Measurements from ENCODE around the gene ARL4A. TPM values are rescaled to one million over a fixed set of nuclear protein-coding genes. Genes with fewer than 3 reads are reported as not detected.
A peak's percentile ranks its signal among the peaks of the same experiment; 100 is the strongest.
"Not testable (repeated sequence)": the region's sequence is repeated elsewhere in the genome, so short reads cannot be mapped to it uniquely, and the experiment has no call there.

ARL4A gene
- total and polyA plus RNA-seq, 2 of the 13 experiments (the other 11 are each of a cell fraction or from before 2014, with no cell fraction given) = 10.8 to 25.6 TPM

GRCh38 chr7:12655161-12655560, 32.3 kb upstream of the ARL4A start:
- Histone ChIP-seq H2AFZ (ENCODE audit: low read length) (no peak overlapping the region), H3K9ac (ENCODE audit: insufficient read depth, low read depth, low read length) (no peak overlapping the region), H4K20me1 (ENCODE audit: insufficient read depth, low read length) (no peaks in the 10 kb centered on the region), H3K27me3 (ENCODE audit: control insufficient read depth in 1 of 2, insufficient read depth in 2 of 2, low read length in 2 of 2) (no peaks in the 10 kb centered on the region), H3K79me2 (ENCODE audit: insufficient read depth, low read length) (no peaks in the 10 kb centered on the region), H3K4me1 (ENCODE audit: insufficient read depth, low read length) (peaks cover 2% of the 10 kb centered on the region; the same call in 1 of the 2 replicates), H3K36me3 (replicated peaks in 1 of 2; ENCODE audit: control insufficient read depth in 1 of 2, insufficient read depth in 2 of 2, low read length in 2 of 2) (no peaks in the 10 kb centered on the region), H3K4me3 (replicated peaks in 1 of 3; ENCODE audit: insufficient read depth in 1 of 3, low read depth in 2 of 3, low read length in 3 of 3) (no peak overlapping the region), H3K27ac (ENCODE audit: extremely low read length, insufficient read depth, low read length) (no peak overlapping the region), H3K9me3 (ENCODE audit: low read length) (no peaks in the 10 kb centered on the region), H3K4me2 (ENCODE audit: low read depth, low read length) (no peak overlapping the region)
- WGBS (ENCODE audit: low lambda C conversion rate) = 69% methylated on average over 2 of the region's 2 CpGs
- BruUV-seq (replicated peaks) = no TSS peak
- intact Hi-C loops (cut with micrococcal nuclease; ENCODE audit: unreplicated experiment) (no loop called here), in situ Hi-C loops (cut with HindIII; ENCODE audit: extremely low pct_ligation_motif_present, low pct_unique_long_range_greater_than_20kb) (no loop called here)
- no peak for ATAC-seq
- DNase-seq (ENCODE audit: low spot score) = no peak
- ChIA-PET CTCF (ENCODE audit: low intra/inter-chr PET ratio, low total read pairs) (no interaction called here), POLR2A (no interaction called here)
- FAIRE-seq = no peak
- no peak for TF ChIP-seq BHLHE40 (IDR thresholded peaks at IDR 0.05; ENCODE audit: low read length)
- no peak for TF ChIP-seq SRSF9 (IDR thresholded peaks at IDR 0.05; ENCODE audit: borderline replicate concordance, insufficient read depth, low read depth, low read length, poor library complexity, severe bottlenecking)
- no peak for TF ChIP-seq ZNF432 (CRISPR knock-in tag; IDR thresholded peaks at IDR 0.05; ENCODE audit: borderline replicate concordance)
- no peak for TF ChIP-seq CHD2 (IDR thresholded peaks at IDR 0.05; ENCODE audit: low read depth, low read length)

- H3K27ac ChIP-seq (ENCODE audit: extremely low read length, insufficient read depth, low read length); H3K36me3 ChIP-seq (replicated peaks in 1 of 2; ENCODE audit: control insufficient read depth in 1 of 2, insufficient read depth in 2 of 2, low read length in 2 of 2); ATAC-seq; H3K9me3 ChIP-seq (ENCODE audit: low read length); H2AFZ ChIP-seq (ENCODE audit: low read length); intact Hi-C loops (cut with micrococcal nuclease; ENCODE audit: unreplicated experiment); H4K20me1 ChIP-seq (ENCODE audit: insufficient read depth, low read length); H3K27me3 ChIP-seq (ENCODE audit: control insufficient read depth in 1 of 2, insufficient read depth in 2 of 2, low read length in 2 of 2); H3K79me2 ChIP-seq (ENCODE audit: insufficient read depth, low read length); CTCF ChIA-PET (ENCODE audit: low intra/inter-chr PET ratio, low total read pairs); BruUV-seq (replicated peaks); H3K4me1 ChIP-seq (ENCODE audit: insufficient read depth, low read length); POLR2A ChIA-PET; H3K9ac ChIP-seq (ENCODE audit: insufficient read depth, low read depth, low read length); in situ Hi-C loops (cut with HindIII; ENCODE audit: extremely low pct_ligation_motif_present, low pct_unique_long_range_greater_than_20kb); H3K4me3 ChIP-seq (replicated peaks in 1 of 3; ENCODE audit: insufficient read depth in 1 of 3, low read depth in 2 of 3, low read length in 3 of 3); FAIRE-seq; TF ChIP-seq EP300 (IDR thresholded peaks at IDR 0.05; ENCODE audit: low read depth in 2 of 2, low read length in 2 of 2): not testable (repeated sequence)
- 25% methylated on average over 8 of the region's 8 CpGs for WGBS (ENCODE audit: low lambda C conversion rate)
- peak; percentile 47; the same call in 1 of the 2 replicates for TF ChIP-seq ATF3 (CRISPR knock-in tag; IDR thresholded peaks at IDR 0.05)
- TF ChIP-seq JUNB (CRISPR knock-in tag; IDR thresholded peaks at IDR 0.05; ENCODE audit: borderline replicate concordance) = peak; percentile 21; the same call in 1 of the 2 replicates
- TF ChIP-seq FOSL2 (CRISPR knock-in tag; IDR thresholded peaks at IDR 0.05) = peak; percentile 95
- peak; percentile 63 for TF ChIP-seq TEAD3 (CRISPR knock-in tag; optimal IDR thresholded peaks at IDR 0.05; ENCODE audit: borderline replicate concordance)
- TF ChIP-seq EP300 (CRISPR knock-in tag; IDR thresholded peaks at IDR 0.05; ENCODE audit: borderline replicate concordance) = peak; percentile 23; the same call in 1 of the 2 replicates
- peak; percentile 53; the same call in 1 of the 2 replicates for TF ChIP-seq ZBTB33 (CRISPR knock-in tag; IDR thresholded peaks at IDR 0.05)
- TF ChIP-seq, protein P1, sequence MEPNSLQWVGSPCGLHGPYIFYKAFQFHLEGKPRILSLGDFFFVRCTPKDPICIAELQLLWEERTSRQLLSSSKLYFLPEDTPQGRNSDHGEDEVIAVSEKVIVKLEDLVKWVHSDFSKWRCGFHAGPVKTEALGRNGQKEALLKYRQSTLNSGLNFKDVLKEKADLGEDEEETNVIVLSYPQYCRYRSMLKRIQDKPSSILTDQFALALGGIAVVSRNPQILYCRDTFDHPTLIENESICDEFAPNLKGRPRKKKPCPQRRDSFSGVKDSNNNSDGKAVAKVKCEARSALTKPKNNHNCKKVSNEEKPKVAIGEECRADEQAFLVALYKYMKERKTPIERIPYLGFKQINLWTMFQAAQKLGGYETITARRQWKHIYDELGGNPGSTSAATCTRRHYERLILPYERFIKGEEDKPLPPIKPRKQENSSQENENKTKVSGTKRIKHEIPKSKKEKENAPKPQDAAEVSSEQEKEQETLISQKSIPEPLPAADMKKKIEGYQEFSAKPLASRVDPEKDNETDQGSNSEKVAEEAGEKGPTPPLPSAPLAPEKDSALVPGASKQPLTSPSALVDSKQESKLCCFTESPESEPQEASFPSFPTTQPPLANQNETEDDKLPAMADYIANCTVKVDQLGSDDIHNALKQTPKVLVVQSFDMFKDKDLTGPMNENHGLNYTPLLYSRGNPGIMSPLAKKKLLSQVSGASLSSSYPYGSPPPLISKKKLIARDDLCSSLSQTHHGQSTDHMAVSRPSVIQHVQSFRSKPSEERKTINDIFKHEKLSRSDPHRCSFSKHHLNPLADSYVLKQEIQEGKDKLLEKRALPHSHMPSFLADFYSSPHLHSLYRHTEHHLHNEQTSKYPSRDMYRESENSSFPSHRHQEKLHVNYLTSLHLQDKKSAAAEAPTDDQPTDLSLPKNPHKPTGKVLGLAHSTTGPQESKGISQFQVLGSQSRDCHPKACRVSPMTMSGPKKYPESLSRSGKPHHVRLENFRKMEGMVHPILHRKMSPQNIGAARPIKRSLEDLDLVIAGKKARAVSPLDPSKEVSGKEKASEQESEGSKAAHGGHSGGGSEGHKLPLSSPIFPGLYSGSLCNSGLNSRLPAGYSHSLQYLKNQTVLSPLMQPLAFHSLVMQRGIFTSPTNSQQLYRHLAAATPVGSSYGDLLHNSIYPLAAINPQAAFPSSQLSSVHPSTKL (CRISPR knock-in tag; IDR thresholded peaks at IDR 0.05) = 0 out of 2 replicates have a peak, but pooled peaks have one; percentile 12
- peak; percentile 76 for DNase-seq (ENCODE audit: low spot score)
- H3K4me2 ChIP-seq (ENCODE audit: low read depth, low read length) = peak overlapping the region; percentile 18; the same call in 1 of the 2 replicates
Observed at GRCh38 chr7:12660423-12660822, 27.0 kb upstream of the ARL4A start.

Data from HepG2 (cell line).